ENCODE results near the gene LTB4R. TPM values are rescaled to one million over a fixed set of nuclear protein-coding genes. Genes with fewer than 3 reads are reported as not detected.
A peak's percentile ranks its signal among the peaks of the same experiment; 100 is the strongest.

LTB4R gene
- total RNA-seq, 4 donors from 2014 or later: 0.13 to 2.2 (median 0.75) TPM

DNA sequence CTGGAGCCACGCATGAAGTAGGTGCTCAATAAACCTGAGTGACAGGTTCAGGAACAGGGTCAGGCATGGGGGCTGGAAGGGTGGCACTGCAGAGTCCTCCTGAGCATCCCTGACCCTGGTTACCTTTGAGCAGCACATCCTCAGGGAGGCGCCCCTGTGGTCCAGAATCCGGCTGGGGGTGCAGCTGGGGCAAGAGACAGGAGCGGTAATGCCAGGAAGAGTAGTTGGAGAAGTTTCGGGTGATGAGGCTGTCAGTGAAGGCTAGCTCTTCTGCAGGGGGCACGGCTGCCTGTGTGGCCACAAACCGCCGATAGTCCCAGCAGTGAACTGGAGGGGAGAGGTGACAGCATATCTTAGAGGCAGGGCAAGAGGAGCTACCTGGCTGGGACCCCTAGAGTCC, 41.9 kb upstream of the LTB4R start:
- intact Hi-C loops (cut with DNase I; ENCODE audit: low total_unique reads): no loop called here
- TF ChIP-seq, protein P1, sequence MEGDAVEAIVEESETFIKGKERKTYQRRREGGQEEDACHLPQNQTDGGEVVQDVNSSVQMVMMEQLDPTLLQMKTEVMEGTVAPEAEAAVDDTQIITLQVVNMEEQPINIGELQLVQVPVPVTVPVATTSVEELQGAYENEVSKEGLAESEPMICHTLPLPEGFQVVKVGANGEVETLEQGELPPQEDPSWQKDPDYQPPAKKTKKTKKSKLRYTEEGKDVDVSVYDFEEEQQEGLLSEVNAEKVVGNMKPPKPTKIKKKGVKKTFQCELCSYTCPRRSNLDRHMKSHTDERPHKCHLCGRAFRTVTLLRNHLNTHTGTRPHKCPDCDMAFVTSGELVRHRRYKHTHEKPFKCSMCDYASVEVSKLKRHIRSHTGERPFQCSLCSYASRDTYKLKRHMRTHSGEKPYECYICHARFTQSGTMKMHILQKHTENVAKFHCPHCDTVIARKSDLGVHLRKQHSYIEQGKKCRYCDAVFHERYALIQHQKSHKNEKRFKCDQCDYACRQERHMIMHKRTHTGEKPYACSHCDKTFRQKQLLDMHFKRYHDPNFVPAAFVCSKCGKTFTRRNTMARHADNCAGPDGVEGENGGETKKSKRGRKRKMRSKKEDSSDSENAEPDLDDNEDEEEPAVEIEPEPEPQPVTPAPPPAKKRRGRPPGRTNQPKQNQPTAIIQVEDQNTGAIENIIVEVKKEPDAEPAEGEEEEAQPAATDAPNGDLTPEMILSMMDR (IDR thresholded peaks at IDR 0.05 in 4 of 5, conservative IDR thresholded peaks at IDR 0.05 in 1 of 5): no peak
- no peak for TF ChIP-seq POLR2A (IDR thresholded peaks at IDR 0.05)
- no peak overlapping the region for H3K4me3 ChIP-seq
- H3K27me3 ChIP-seq: no peaks in the 10 kb centered on the region
- no peak for DNase-seq
- H3K9me3 ChIP-seq: no peaks in the 10 kb centered on the region
- H3K27ac ChIP-seq: no peak overlapping the region
- peaks cover 0 to 42% of the 10 kb centered on the region in 2 donors for H3K36me3 ChIP-seq
- in situ Hi-C loops (cut with MboI; ENCODE audit: low sequenced_read_pairs in 4 of 4): no loop called here
- H3K4me1 ChIP-seq: peaks cover 4 to 6% of the 10 kb centered on the region in 2 donors
- no peak for ATAC-seq

DNA sequence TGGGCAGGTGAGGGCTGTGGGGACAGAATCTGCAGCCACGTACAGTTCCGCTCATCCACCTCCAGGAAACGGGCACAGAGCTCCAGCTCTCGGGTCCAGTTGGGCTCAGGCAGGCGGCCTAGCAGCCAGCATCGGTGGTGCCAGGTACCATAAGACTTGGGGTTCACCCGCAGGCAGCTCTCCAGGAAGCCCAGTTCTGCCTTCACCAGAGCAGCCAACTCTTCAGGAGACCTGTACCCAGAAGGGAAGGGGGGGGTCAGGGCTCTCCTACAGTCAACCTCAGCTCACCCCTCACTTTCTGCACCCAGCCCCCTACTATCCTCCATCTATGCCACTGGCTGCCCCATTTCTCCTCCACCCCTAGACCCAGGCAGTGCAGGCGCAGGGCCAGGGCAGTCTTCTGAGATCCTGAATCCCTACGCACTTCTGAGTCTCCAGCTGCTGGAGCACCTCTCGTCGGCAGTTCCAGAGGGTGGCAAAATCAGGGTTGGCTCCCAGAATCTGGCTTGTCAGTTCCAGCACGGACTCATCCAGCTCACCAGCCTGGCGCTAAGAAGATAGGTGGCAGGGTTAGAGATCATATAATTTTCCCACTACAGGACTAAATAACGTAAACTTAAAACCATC, 41.3 kb upstream of the LTB4R start:
- peaks cover 0 to 42% of the 10 kb centered on the region in 2 donors for H3K36me3 ChIP-seq
- ATAC-seq: no peak
- no peaks in the 10 kb centered on the region for H3K9me3 ChIP-seq
- TF ChIP-seq POLR2A (IDR thresholded peaks at IDR 0.05): no peak
- TF ChIP-seq, protein P1 (IDR thresholded peaks at IDR 0.05 in 4 of 5, conservative IDR thresholded peaks at IDR 0.05 in 1 of 5): no peak
- peaks cover 4 to 6% of the 10 kb centered on the region in 2 donors for H3K4me1 ChIP-seq
- no peak overlapping the region for H3K4me3 ChIP-seq
- intact Hi-C loops (cut with DNase I; ENCODE audit: low total_unique reads) (no loop called here), in situ Hi-C loops (cut with MboI; ENCODE audit: low sequenced_read_pairs in 4 of 4) (no loop called here)
- H3K27ac ChIP-seq: no peak overlapping the region
- no peaks in the 10 kb centered on the region for H3K27me3 ChIP-seq
- DNase-seq: no peak

DNA sequence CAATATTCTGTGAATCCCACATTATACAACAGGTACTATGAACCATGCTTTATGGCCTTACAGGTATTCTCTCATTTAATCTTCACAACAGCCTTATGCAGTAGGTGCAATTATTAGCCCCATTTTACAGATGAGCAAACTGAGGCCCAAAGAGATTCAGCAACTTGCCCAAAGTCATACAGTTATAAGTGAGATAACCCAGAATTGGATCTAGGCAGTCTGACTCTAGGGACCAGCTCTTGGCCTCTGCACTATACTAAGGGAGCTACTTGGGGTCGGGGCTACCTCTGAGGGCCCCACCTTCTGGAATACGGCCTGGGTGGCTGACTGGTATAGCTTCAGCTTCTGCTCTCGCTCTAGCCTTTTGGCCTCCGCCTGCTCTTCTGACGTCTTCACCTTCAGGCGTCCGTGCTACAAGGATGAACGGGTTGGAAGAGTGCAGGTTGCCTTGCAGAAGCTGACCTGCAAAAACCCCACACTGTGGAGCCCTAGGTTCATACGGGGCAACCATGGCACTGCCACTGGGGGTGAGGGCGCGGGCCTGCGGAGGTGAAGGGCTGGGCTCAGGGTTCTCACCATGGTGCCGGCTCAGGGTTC, 40.7 kb upstream of the LTB4R start:
- DNase-seq (no peak), ATAC-seq (peak; percentile 18 to 35)
- peaks cover 4 to 6% of the 10 kb centered on the region in 2 donors for H3K4me1 ChIP-seq
- in situ Hi-C loops (cut with MboI; ENCODE audit: low sequenced_read_pairs in 4 of 4): no loop called here
- peaks cover 0 to 36% of the 10 kb centered on the region in 2 donors for H3K36me3 ChIP-seq
- peak overlapping the region; percentile 87 to 99 (median 98) for H3K27ac ChIP-seq
- TF ChIP-seq, protein P1 (IDR thresholded peaks at IDR 0.05 in 4 of 5, conservative IDR thresholded peaks at IDR 0.05 in 1 of 5): no peak
- TF ChIP-seq POLR2A (IDR thresholded peaks at IDR 0.05): no peak
- H3K27me3 ChIP-seq: no peaks in the 10 kb centered on the region
- peak overlapping the region; percentile 78 to 98 (median 94) for H3K4me3 ChIP-seq
- no peaks in the 10 kb centered on the region for H3K9me3 ChIP-seq
- intact Hi-C loops (cut with DNase I; ENCODE audit: low total_unique reads): loop anchor here (1.0 kb wide), 3 partner anchors 28 to 41 kb away; partner anchors contain the start of genes GMPR2, LTB4R, NEDD8 and TINF2

DNA sequence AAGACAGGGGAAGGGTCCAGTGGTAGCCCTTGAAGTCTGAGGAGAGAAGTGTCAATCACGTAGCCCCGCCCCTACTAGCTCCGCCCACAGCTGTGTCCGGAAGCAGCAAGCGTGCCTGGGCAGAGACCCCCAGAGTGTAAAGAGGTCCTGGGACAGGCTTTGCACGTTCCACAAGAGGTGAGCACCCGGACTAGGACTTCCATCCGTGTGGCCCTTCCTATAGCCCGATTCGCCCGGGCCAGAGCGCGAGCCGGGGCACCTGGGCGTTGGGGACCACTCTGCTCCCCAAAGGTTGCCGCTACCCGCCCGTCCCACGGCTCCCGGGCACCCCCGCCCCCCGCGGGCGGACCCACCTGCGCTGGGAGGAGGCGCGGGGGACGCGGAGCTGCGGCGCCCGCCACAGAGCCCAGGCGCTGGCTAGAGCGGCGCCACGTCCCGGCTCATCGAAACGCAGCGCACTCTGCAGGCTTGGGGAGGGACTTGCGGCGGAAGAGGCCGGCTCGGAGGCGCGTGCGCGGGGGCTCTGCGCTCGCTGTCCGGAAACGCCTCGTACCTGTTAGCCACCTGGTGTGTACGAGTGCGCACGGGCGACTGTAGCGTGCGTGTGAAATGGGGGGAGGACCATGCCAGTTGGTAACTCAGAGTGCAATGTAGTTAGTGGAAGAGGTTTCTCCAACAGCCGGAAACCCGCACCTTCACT, 40.0 kb upstream of the LTB4R start, which contains the start of gene RABGGTA:
Gene RABGGTA (minus strand): TSS at position 464 of the 700 bp plus-strand sequence. CDS start 482 bp downstream, outside the sequence.
- peak; percentile 35 to 48 for TF ChIP-seq POLR2A (IDR thresholded peaks at IDR 0.05)
- TF ChIP-seq, protein P1 (IDR thresholded peaks at IDR 0.05 in 4 of 5, conservative IDR thresholded peaks at IDR 0.05 in 1 of 5): peak; percentile 42 to 82 (median 70)
- Histone ChIP-seq H3K36me3 (peaks cover 0 to 32% of the 10 kb centered on the region in 2 donors), H3K27ac (peak within 1 kb of the TSS; percentile 87 to 99 (median 98)), H3K4me3 (peak within 1 kb of the TSS; percentile 78 to 98 (median 94)), H3K4me1 (peaks cover 4 to 6% of the 10 kb centered on the region in 2 donors), H3K27me3 (no peaks in the 10 kb centered on the region), H3K9me3 (no peaks in the 10 kb centered on the region)
- intact Hi-C loops (cut with DNase I; ENCODE audit: low total_unique reads) (loop anchor here (1.0 kb wide), 3 partner anchors 29 to 40 kb away; partner anchors contain the start of genes GMPR2, LTB4R, NEDD8 and TINF2), in situ Hi-C loops (cut with MboI; ENCODE audit: low sequenced_read_pairs in 4 of 4) (no loop called here)
- ATAC-seq (peak; percentile 95 to 97), DNase-seq (peak; percentile 65 to 81)

All from gastrocnemius medialis (tissue), 4 donors.